HUES48 (cell line): ENCODE results near the gene PAEP.

Experiments
- H3K27ac ChIP-seq: one replicate; pipeline ENCODE4 v1.7.0; 2013; ENCODE audit warnings: low read depth, low read length, inconsistent platforms
- H3K27me3 ChIP-seq: 2 replicates; pipeline ENCODE4 v1.6.1; 2013; ENCODE audit warnings: mild to moderate bottlenecking, low read length; ENCODE audit not compliant: control insufficient read depth, insufficient read depth
- H3K36me3 ChIP-seq: 2 replicates; pipeline ENCODE4 v1.6.1; 2013; ENCODE audit warnings: low read length; ENCODE audit not compliant: control insufficient read depth, insufficient read depth
- H3K4me1 ChIP-seq: 2 replicates; pipeline ENCODE4 v1.6.1; 2013; ENCODE audit warnings: mild to moderate bottlenecking, low read length; ENCODE audit not compliant: control insufficient read depth, insufficient read depth
- H3K4me3 ChIP-seq: 2 replicates; pipeline ENCODE4 v1.5.1; 2013; ENCODE audit warnings: mild to moderate bottlenecking, low read depth, low read length
- H3K9ac ChIP-seq: 2 replicates; pipeline ENCODE4 v1.6.1; 2013; ENCODE audit warnings: mild to moderate bottlenecking, low read depth, low read length, moderate library complexity
- H3K9me3 ChIP-seq: 2 replicates; pipeline ENCODE4 v1.6.1; 2013; ENCODE audit warnings: low read length; ENCODE audit not compliant: control insufficient read depth, insufficient read depth

PAEP gene

GRCh38 chr9:135581636-135582426, 20.3 kb downstream of the PAEP start:
- Histone ChIP-seq H3K9ac (no peak overlapping the region), H3K4me3 (no peak overlapping the region), H3K27me3 (no peaks in the 10 kb centered on the region), H3K4me1 (no peaks in the 10 kb centered on the region), H3K9me3 (no peaks in the 10 kb centered on the region; the same call in 1 of the 2 replicates), H3K36me3 (no peaks in the 10 kb centered on the region), H3K27ac (no peak overlapping the region)

DNA sequence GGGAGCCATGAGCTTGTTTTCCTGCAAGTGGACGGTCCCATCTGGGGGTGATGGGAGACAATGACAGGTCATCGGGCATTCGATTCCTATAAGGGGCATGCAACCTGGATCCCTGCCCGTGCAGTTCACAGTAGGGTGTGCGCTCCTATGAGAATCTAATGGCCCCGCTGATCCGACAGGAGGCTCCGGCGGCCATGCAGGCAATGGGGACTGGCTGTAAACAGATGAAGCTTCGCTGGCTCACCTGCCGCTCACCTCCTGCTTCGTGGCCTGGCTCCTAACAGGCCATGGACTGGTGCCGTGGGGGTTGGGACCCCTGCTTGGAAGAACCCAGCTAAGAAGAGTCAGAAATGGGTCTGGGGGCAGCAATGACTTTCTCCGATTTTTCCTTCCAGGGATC, 21.0 kb downstream of the PAEP start:
- no peaks in the 10 kb centered on the region for H3K4me1 ChIP-seq
- H3K36me3 ChIP-seq = no peaks in the 10 kb centered on the region
- H3K27ac ChIP-seq = no peak overlapping the region
- no peaks in the 10 kb centered on the region for H3K27me3 ChIP-seq
- H3K9me3 ChIP-seq = no peaks in the 10 kb centered on the region; the same call in 1 of the 2 replicates
- H3K4me3 ChIP-seq = no peak overlapping the region
- H3K9ac ChIP-seq = no peak overlapping the region

DNA sequence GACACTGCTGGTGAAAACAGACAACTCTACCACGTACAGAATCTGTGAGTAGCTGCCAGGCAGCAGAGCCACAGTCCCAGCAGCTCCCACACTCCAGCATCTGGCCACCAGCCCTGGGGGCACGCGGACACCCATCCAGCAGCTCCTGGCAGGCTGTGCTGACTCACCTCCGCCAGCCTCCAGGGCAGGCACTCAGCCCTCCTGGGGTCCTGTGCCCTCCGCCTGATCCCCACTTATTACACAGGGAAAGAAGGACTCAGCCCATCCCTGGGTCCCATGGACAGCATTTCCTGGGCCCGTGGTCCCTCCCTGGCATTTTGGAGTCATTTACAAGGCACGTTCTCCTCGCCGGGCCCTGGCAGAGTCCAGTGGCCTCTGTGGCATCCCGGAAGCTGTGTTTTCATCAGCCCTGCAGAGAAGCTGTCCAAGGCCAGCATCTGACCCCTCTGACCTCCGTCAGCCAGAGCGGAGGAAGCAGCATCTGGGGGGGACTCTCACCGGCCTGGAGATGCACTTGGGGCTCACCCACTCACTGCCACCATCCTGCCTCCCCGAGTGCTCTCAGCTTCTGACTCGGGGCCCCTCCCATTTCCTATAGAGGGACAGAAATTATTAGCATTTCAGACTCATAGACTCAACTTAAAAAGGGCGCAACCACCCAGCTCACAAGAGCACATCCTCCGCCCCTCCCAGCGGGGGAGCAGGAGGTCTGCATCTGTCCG, 21.6 kb downstream of the PAEP start:
- Histone ChIP-seq H3K36me3 (no peaks in the 10 kb centered on the region), H3K4me1 (no peaks in the 10 kb centered on the region), H3K4me3 (no peak overlapping the region), H3K27ac (no peak overlapping the region), H3K9me3 (no peaks in the 10 kb centered on the region; the same call in 1 of the 2 replicates), H3K27me3 (no peaks in the 10 kb centered on the region), H3K9ac (no peak overlapping the region)

GRCh38 chr9:135583688-135584011, 22.1 kb downstream of the PAEP start:
- Histone ChIP-seq H3K36me3 (no peaks in the 10 kb centered on the region), H3K27me3 (no peaks in the 10 kb centered on the region)

GRCh38 chr9:135584371-135584770, 22.8 kb downstream of the PAEP start:
- Histone ChIP-seq H3K4me1 (no peaks in the 10 kb centered on the region), H3K27me3 (no peaks in the 10 kb centered on the region), H3K27ac (no peak overlapping the region), H3K9ac (no peak overlapping the region), H3K36me3 (no peaks in the 10 kb centered on the region), H3K9me3 (no peaks in the 10 kb centered on the region; the same call in 1 of the 2 replicates), H3K4me3 (no peak overlapping the region)

More at GRCh38 chr9:135583688-135584011, 22.1 kb downstream of the PAEP start:
- H3K9me3 ChIP-seq = no peaks in the 10 kb centered on the region; the same call in 1 of the 2 replicates
- H3K4me3 ChIP-seq = no peak overlapping the region
- H3K9ac ChIP-seq = no peak overlapping the region
- no peaks in the 10 kb centered on the region for H3K4me1 ChIP-seq
- H3K27ac ChIP-seq = no peak overlapping the region

GRCh38 chr9:135584934-135585333, 23.4 kb downstream of the PAEP start:
- Histone ChIP-seq H3K4me1 (no peaks in the 10 kb centered on the region), H3K9me3 (no peaks in the 10 kb centered on the region; the same call in 1 of the 2 replicates), H3K36me3 (no peaks in the 10 kb centered on the region), H3K27me3 (no peaks in the 10 kb centered on the region), H3K4me3 (no peak overlapping the region), H3K9ac (no peak overlapping the region), H3K27ac (no peak overlapping the region)

DNA sequence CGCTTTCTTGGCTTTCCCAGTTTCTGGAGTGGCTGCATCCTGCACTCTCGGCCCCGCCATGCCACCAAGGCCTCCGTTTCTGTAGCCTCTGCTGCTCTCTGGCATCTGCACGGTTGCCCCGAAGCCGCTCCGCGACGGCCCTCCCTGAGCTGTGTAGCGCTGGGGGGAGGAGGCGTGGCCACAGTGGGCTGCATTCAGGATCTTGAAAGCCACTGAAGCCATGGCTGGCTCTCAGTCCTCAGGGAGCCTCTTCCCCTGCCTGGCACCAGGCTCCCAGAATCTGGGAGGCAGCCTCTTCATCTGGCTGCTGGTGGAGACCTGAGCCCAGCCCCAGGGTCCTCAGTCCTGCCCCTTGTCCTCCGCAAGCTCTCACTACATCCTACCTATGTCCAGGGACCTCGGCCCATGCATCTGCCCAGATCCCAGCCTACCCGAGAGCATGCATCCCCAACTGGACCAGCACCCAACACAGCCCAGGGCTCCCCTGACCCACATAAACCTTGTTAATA, 25.1 kb downstream of the PAEP start:
- H3K36me3 ChIP-seq = no peaks in the 10 kb centered on the region
- no peaks in the 10 kb centered on the region for H3K9me3 ChIP-seq
- H3K27ac ChIP-seq = no peak overlapping the region
- no peaks in the 10 kb centered on the region for H3K27me3 ChIP-seq
- H3K4me3 ChIP-seq = no peak overlapping the region
- no peaks in the 10 kb centered on the region for H3K4me1 ChIP-seq
- H3K9ac ChIP-seq = no peak overlapping the region

DNA sequence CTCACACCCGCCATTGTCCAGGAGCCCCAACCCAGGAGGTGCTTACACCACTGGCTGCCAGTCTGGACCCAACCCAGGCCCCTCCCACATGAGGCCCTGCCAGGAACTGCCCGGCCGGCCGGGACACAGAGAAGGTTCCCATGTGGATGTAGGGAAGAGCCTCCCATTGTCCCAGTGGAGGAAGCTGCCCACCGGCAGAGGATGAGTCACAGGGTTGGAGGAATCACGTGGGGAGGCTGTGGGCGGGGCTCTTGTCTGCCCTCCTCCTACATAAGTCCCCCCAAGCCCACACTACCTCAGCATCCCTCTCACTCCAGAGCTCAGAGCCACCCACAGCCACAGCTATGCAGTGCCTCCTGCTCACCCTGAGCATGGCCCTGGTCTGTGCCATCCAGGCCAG, 26.1 kb downstream of the PAEP start:
- Histone ChIP-seq H3K27me3 (no peaks in the 10 kb centered on the region), H3K36me3 (no peaks in the 10 kb centered on the region), H3K4me3 (no peak overlapping the region), H3K4me1 (no peaks in the 10 kb centered on the region), H3K27ac (no peak overlapping the region), H3K9me3 (no peaks in the 10 kb centered on the region), H3K9ac (no peak overlapping the region)

GRCh38 chr9:135588371-135588770, 26.8 kb downstream of the PAEP start:
- Histone ChIP-seq H3K27me3 (no peaks in the 10 kb centered on the region), H3K36me3 (no peaks in the 10 kb centered on the region), H3K4me3 (no peak overlapping the region), H3K4me1 (no peaks in the 10 kb centered on the region), H3K9ac (no peak overlapping the region), H3K9me3 (no peaks in the 10 kb centered on the region), H3K27ac (no peak overlapping the region)

DNA sequence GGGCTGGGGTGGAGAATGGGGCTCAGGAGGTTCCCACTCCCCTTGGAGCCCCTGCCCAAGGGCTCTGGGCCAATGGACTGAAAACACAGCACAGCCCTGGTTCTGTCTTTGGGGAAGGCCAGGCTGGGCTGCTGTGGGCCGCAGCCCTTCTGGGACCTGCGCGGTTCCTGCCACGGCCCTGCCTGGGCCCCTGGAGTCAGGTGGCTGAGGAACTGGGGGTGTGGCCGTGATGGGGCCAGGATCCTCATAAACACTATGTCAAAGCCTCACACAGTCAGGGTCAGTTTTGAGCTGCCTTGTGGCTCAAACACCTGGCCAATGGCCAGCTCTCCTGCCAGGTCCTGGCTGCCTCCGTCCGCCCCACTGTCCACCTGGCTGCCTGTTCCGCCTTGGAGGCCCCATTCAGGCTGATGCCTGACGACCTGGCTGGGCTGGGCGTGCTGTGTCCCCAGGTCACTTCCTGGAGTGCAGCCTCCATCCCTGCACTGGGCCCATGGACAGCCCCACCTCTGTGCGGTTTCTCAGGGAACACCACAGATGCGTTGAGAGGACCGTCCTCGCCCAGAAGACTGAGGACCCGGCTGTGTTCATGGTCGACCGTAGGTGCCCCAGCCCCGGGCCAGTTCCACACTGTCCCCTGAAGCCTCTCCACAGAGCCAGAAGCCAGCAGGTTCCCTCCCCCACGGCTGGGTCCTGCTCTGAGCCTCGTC, 27.5 kb downstream of the PAEP start:
- Histone ChIP-seq H3K9ac (no peak overlapping the region), H3K4me1 (no peaks in the 10 kb centered on the region), H3K4me3 (no peak overlapping the region), H3K9me3 (no peaks in the 10 kb centered on the region), H3K36me3 (no peaks in the 10 kb centered on the region), H3K27ac (no peak overlapping the region), H3K27me3 (no peaks in the 10 kb centered on the region)
